ENCODE data around the gene SYNJ1. TPM values are rescaled to one million over a fixed set of nuclear protein-coding genes. Genes with fewer than 3 reads are reported as not detected.
"Not testable (repeated sequence)": the region's sequence is repeated elsewhere in the genome, so short reads cannot be mapped to it uniquely, and the experiment has no call there.

Gene SYNJ1, protein sequence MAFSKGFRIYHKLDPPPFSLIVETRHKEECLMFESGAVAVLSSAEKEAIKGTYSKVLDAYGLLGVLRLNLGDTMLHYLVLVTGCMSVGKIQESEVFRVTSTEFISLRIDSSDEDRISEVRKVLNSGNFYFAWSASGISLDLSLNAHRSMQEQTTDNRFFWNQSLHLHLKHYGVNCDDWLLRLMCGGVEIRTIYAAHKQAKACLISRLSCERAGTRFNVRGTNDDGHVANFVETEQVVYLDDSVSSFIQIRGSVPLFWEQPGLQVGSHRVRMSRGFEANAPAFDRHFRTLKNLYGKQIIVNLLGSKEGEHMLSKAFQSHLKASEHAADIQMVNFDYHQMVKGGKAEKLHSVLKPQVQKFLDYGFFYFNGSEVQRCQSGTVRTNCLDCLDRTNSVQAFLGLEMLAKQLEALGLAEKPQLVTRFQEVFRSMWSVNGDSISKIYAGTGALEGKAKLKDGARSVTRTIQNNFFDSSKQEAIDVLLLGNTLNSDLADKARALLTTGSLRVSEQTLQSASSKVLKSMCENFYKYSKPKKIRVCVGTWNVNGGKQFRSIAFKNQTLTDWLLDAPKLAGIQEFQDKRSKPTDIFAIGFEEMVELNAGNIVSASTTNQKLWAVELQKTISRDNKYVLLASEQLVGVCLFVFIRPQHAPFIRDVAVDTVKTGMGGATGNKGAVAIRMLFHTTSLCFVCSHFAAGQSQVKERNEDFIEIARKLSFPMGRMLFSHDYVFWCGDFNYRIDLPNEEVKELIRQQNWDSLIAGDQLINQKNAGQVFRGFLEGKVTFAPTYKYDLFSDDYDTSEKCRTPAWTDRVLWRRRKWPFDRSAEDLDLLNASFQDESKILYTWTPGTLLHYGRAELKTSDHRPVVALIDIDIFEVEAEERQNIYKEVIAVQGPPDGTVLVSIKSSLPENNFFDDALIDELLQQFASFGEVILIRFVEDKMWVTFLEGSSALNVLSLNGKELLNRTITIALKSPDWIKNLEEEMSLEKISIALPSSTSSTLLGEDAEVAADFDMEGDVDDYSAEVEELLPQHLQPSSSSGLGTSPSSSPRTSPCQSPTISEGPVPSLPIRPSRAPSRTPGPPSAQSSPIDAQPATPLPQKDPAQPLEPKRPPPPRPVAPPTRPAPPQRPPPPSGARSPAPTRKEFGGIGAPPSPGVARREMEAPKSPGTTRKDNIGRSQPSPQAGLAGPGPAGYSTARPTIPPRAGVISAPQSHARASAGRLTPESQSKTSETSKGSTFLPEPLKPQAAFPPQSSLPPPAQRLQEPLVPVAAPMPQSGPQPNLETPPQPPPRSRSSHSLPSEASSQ (N-terminal part only)
- 7.0 and 7.7 TPM in 2 replicates for total RNA-seq

DNA sequence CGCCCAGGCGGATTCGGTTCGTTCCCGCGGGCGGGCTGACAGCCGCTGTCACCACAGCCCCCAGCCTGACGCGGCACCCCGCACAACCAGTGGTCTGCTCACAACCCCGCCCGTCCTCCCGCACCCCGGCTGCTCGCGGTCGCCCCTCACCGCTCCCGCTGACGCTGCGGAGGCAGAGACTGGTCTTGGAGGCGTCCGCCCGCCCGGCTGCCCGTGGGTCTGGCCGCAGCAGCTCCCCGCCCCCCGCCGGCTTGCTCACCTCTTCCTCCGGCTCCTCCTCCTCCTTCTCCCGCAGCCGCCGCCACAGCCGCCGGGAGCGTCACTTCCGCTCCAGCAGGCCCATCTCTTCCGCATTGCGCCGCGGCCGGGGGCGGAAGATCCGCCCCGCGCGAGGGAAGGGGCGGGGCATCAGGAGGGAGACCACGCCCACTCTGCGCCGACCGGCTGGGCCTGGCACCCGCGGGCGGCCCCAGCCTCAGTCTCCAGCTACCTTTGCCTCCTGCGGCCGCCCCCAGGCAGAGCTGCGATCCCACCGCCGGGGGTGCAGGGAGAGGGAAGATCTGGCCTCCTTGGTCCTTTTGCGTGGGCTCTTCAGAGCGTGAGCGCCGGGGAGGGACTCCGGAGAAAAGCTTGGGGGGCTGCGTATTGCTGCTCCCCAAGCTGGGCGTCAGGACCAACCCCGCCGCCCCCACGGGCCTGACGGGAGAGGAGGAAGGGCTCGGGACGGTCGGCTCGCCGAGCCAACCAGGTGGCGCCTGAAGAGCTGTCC, at the start of gene SYNJ1:
Gene SYNJ1, minus strand, starts transcription at position 327 of the 769 bp plus-strand sequence. CDS start 1,118 bp downstream, outside the sequence.
- DNase-seq (ENCODE audit: low read depth in 2 of 2), result peak; percentile 97

GRCh38 chr21:32777269-32777668, 49.5 kb upstream of the SYNJ1 start:
- DNase-seq (ENCODE audit: low read depth in 2 of 2), result no peak

- DNase-seq (ENCODE audit: low read depth in 2 of 2), result no peak
These were observed 48.9 kb upstream of the SYNJ1 start for GRCh38 chr21:32776743-32777142.

- not testable (repeated sequence) for DNase-seq (ENCODE audit: low read depth in 2 of 2)
These were observed 45.2 kb upstream of the SYNJ1 start for GRCh38 chr21:32773048-32773344.

DNA sequence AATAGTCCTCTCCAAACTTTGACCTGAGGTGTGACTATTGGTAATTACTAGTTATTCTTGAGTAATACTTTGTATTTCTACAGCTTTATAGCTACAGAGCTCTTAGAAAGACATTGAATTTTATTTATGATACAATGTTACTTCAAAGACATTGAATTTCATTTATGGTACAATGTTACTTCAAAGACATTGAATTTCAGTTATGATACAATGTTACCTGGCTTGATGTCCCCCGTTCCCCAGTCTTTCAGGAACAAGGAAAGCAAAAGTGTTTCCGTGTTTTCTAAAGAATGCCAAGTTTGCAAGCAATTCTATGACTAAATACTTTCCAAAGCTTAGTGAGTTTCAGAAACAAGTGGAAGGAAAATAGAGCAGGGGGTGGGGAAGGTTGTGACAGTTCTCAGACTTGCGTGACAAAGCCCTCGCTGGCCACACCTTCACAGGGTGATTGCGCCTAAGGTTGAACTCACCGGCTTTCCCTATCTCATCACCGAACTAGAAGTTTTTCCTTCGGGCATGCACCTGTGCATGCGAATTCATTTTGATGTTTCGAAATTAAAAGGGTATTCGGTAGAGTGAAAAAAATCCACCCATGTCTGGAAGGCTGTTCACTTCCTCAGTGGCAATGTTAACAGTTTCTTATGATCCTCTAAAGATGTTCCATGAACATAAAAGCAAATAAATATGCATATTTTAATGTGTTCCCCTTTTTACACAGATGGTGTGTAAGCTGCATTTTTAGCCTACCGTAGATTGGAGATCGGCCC, 44.7 kb upstream of the SYNJ1 start:
- peak; percentile 28 to 33 for DNase-seq (ENCODE audit: low read depth in 2 of 2)

GRCh38 chr21:32770871-32771523, 43.2 kb upstream of the SYNJ1 start:
- peak; percentile 71 to 72 for DNase-seq (ENCODE audit: low read depth in 2 of 2)

GRCh38 chr21:32768530-32768929, 40.7 kb upstream of the SYNJ1 start:
- no peak for DNase-seq (ENCODE audit: low read depth in 2 of 2)

DNA sequence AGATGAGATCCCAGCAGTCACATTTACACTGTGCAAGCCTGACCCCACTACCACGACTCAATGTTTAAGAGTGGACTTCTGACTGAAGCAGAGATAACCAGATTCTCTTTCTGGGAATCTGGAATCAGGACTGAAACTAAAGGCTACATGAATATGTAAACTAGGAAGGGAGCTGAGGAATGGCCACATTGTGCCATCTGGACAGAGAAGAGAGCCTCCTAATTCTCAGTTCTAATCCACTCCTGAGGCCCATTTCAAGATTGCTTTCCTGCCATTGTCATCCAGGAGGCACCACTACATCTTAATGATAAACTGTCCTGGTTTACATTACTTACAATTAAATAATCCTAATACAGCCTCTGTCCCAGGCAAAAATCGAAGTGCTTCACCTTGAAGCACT, 37.2 kb upstream of the SYNJ1 start:
- no peak for DNase-seq (ENCODE audit: low read depth in 2 of 2)

DNA sequence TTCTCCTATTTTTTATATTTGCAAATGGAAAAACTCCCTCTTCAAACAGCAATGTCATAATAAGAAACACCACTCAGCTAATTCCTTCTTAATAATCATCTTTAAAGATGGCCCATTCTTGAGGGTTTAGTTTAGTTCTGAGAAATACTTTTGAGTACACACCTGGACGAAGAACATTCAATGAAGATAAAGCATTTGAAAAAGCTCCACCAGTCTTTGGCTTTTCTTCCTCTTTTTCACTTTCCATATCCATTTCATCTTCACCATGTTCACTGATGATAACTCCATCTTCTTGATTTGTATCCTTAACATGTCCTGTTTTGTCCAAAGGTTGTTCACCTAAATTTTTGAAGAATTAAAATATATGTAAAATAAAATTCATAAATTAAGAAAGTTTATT, 36.4 kb upstream of the SYNJ1 start:
- no peak for DNase-seq (ENCODE audit: low read depth in 2 of 2)

GRCh38 chr21:32757804-32758203, 30.0 kb upstream of the SYNJ1 start:
- no peak for DNase-seq (ENCODE audit: low read depth in 2 of 2)

DNA sequence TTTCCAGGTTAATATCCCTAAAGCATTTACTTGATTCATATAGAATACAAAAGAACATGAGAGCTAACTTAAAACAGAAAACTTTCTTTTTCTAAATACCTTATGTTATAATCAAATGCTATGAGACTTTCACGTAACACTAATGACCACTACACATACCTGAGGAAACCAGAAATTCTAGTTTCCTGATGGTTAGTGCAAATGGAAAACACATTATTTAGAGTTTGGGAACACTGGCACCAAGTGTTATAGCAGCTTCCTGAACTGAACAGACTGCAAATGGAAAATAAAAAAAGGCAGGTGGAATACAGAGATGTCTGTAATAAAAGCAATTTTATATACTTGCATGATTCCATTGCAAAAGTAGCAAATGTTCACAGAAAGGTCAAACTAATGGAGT, 28.3 kb upstream of the SYNJ1 start:
- DNase-seq (ENCODE audit: low read depth in 2 of 2), result peak in 1 of 2 donors; percentile 55

DNA sequence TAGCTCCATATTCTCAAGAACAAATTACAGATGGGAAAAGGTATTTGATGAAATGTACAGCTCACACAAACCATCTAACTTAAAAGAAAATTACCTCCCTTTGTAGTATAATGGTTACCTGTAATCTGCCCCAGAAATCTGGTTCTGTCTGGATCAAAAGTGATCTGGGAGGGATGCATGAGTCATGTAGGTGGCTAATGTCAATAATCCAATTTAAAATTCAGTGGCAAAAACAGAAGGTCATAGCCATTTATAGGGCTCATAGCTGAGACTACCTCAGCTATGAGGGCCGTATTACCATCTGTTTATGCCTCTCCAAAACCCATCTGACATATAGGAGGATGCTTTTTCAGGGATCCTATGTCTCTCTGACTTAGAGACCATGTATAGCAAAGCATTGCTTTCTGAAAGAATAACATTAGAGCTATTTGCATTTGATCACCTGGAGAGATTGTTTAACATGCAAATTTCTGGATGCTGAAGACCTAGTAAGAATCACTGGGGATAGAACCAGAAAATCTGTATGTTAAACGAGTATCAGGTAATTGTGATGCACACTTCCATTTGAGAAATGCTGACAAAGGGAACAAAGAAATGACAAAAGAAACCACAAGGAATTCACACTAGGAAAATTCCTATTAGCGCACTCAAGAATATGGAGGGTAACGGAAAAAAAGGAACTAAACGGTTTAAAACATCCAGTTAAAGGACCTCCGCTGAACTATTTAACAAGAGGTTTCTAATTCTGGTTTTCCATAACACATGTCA, 26.2 kb upstream of the SYNJ1 start:
- no peak for DNase-seq (ENCODE audit: low read depth in 2 of 2)

DNA sequence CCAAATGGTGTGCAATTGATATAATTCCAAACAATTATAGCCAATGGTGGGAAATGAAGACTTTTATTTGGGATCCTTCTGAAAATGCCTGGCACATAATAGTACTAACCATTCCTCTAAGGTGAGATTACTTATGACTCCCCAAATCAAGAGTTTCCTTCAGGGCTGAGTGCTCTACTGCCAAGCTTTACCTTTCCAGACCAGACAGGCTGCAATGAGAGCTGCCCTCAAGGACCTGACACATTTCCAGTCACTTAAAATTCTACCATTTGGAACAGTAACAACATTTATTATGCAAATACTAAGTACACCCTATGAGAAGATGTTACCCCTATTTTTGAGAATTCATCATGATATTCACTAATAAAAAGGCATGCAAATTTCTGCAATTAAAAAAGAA, 22.6 kb upstream of the SYNJ1 start:
- no peak for DNase-seq (ENCODE audit: low read depth in 2 of 2)

GRCh38 chr21:32749662-32750061, 21.8 kb upstream of the SYNJ1 start:
- no peak for DNase-seq (ENCODE audit: low read depth in 2 of 2)

DNA sequence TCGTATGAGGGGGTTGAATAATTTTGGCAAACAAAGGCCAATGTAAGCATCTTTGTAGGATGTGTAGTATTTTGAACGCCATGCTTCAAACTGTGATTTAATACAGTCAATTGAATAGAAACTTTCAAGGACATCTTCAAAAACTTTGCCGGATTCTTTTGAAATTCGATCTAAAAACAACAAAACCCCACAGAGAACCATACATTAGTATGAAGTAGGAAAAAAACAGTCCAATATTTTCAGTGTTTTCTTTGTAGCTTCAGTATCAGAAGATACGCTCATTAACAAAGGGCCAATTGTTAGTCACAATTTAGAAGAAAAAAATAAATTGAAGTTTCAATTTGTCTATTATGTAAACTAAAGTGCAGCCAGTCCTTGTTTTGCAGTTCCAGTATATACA, 20.7 kb upstream of the SYNJ1 start:
- no peak for DNase-seq (ENCODE audit: low read depth in 2 of 2)

DNA sequence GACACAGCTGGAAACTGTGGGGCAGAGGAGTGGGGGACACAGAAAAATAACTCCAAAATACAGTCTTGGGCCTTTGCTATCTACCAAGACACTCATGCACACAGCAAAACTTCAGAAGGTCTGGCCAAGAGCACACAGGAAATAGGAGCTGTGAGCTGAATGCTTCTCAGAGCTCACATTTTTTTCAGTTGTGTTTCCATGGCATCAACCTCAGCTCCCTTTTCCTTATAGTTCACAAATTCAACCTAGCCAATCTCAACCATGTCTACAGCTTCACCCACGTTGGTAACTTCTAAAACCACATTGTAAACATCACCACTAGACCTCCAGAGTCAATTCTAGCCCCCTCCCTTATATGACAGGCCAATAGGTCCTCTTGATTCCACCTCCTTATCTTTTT, 19.6 kb upstream of the SYNJ1 start:
- DNase-seq (ENCODE audit: low read depth in 2 of 2), result no peak

DNA sequence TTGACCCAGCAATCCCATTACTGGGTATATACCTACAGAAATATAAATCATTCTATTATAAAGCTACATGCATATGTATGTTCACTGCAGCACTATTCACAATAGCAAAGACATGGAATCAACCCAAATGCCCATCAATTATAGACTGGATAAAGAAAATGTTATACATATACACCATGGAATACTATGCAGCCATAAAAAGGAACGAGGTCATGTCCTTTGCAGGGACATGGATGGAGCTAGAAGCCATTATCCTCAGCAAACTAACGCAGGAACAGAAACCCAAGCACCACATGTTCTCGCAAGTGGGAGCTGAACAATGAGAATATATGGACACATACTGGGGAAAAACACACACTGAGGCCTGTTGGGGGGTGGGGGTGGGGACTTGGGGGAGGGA, 18.9 kb upstream of the SYNJ1 start:
- DNase-seq (ENCODE audit: low read depth in 2 of 2), result not testable (repeated sequence)

DNA sequence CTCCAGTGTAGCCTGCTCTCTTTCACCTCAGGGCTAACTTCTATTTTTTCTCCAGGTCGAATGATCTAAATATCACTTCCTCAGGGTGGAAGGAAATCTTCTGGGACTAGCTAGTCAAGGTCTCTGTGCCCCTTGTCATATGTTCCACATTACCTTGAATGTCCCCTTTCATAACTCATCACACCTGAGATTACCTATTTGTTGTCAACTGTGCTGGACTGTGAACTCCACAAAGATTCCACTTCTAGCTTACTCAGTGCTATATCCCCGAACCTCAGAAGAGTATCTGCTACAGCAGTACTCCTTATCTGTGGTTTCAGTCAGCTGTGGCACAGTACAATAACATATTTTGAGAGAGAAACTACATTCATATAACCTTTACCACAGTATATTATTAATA, 14.6 kb upstream of the SYNJ1 start:
- DNase-seq (ENCODE audit: low read depth in 2 of 2), result no peak

GRCh38 chr21:32741336-32741735, 13.5 kb upstream of the SYNJ1 start:
- no peak for DNase-seq (ENCODE audit: low read depth in 2 of 2)

Data from lung microvascular endothelial cell (primary cell).